Skin epidermis (tissue), 12 donors: Measurements from ENCODE around the gene R3HDM1.
A peak's percentile ranks its signal among the peaks of the same experiment; 100 is the strongest.
"Not testable (repeated sequence)": the region's sequence is repeated elsewhere in the genome, so short reads cannot be mapped to it uniquely, and the experiment has no call there.

ENCODE experiments used
- H3K27ac ChIP-seq, 21 experiments: fragments of 200-600 bp; sonication (generic) in 11 of 21; one replicate each; pipeline ENCODE4 v1.5.0; 2020; ENCODE audit warnings: mild to moderate bottlenecking in 3 of 21, inconsistent platforms in 2 of 21, moderate library complexity in 2 of 21
- H3K4me3 ChIP-seq, 7 experiments: fragments of 200-600 bp; sonication (generic) in 2 of 7; one replicate each; pipeline ENCODE4 v1.5.0; 2020; ENCODE audit warnings: inconsistent platforms in 2 of 7, mild to moderate bottlenecking in 2 of 7, moderate library complexity in 1 of 7

Gene R3HDM1

DNA sequence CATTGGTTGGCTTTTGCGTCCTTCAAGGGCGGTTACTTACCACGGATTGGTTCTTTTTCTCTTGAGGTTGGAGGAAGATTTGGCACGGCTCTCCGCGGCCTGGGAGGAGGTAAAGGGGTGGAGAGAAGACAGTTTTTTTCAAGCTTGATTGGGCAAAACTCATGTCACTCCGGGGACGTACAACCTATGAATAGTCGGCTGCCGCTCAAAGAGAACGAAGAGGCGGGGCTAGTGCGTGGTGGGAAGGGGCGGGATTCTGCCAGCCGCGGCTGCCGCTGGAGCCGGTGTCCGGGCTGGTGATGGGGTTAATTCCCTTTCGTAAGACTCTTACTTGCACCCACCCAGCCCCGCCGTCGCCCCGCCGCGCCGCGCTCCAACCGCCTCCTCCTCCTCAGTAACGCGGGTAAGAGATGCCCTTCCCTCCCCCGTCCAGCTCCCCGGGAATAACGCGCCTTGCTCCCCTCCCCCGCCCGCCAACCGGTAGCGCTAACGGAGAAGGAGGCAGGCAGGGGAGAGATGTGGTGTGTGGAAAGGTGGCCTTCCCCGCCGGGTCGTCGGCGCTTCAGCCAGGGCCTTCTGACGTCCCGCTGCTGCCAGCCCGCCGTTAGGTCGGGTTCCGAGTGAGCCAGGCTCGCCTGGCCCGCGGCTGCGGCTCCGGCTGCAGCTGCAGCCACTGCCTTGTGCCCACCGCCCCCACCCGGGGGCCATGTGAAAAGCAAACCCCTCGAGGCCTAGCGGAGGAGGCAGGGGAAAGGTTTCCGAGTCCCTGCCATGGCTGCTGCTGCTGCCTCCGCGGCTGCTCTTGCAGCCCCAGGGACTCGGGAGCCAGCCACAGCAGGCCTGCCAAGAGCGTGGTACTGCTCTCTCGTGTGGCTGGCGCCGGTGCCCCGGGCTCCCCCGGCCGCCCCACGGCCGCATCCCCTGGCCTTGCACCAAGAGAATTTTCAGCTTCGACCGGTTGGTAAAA, at the start of gene R3HDM1:
Gene R3HDM1 (plus strand): TSS at position 254 of the 967 bp plus-strand sequence. CDS start 73,362 bp downstream, outside the sequence.
- peak within 1 kb of the TSS; percentile 64 to 98 (median 78) for H3K4me3 ChIP-seq
- H3K27ac ChIP-seq = peak within 1 kb of the TSS; percentile 48 to 91 (median 88)

GRCh38 chr2:135485441-135485840, 45.8 kb upstream of the R3HDM1 start:
- H3K27ac ChIP-seq = no peak overlapping the region
- H3K4me3 ChIP-seq = no peak overlapping the region

- H3K4me3 ChIP-seq = no peak overlapping the region
- H3K27ac ChIP-seq = no peak overlapping the region
Observed at GRCh38 chr2:135490376-135490775, 40.9 kb upstream of the R3HDM1 start.

- H3K4me3 ChIP-seq = no peak overlapping the region
- H3K27ac ChIP-seq = no peak overlapping the region
Observed at GRCh38 chr2:135494503-135494902, 36.8 kb upstream of the R3HDM1 start.

- Histone ChIP-seq H3K4me3 (no peak overlapping the region), H3K27ac (no peak overlapping the region)
Observed at GRCh38 chr2:135494917-135495316, 36.4 kb upstream of the R3HDM1 start.

- H3K4me3 ChIP-seq, H3K27ac ChIP-seq: not testable (repeated sequence)
Observed at GRCh38 chr2:135498588-135498987, 32.7 kb upstream of the R3HDM1 start.

DNA sequence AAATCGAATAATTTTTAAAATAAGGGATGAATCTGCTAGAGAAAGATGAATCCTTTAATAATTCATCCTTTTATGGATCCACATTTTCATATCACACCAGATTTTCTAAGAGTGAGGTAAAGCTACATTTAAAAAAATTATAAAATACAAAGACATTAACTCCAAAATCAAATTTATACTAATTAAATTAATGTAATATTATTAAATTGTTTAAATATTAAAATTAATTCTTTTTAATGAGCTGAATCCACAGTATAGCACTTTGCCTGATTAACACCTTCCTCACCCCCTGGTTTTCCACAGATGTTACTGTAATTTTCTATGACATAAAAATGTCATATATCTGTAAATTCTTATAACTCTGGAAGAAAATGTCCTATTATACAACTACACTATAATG, 26.5 kb upstream of the R3HDM1 start:
- Histone ChIP-seq H3K27ac (no peak overlapping the region), H3K4me3 (no peak overlapping the region)

- Histone ChIP-seq H3K4me3 (no peak overlapping the region), H3K27ac (no peak overlapping the region)
Observed at GRCh38 chr2:135510577-135510976, 20.7 kb upstream of the R3HDM1 start.

DNA sequence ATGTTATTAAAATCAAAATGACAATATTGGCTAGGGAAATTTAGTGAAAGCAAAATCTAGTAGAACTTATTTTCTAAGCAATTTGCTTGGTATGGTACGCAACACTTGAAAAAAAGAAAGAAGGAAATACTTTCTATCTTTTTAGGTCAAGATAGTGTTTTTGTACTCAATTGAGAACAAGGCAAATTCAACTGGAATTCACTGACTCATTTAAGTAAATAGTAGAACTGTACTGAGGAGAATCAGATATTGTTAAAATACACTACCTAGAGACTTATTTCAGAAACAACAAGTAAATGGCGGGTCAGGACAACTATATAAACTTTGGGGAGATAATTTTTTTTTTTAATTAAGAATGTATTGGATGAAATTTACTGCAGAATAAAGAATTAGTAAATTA, 19.2 kb upstream of the R3HDM1 start:
- Histone ChIP-seq H3K27ac (no peak overlapping the region), H3K4me3 (no peak overlapping the region)

GRCh38 chr2:135525786-135526185, 5.5 kb upstream of the R3HDM1 start:
- H3K27ac ChIP-seq = no peak overlapping the region
- no peak overlapping the region for H3K4me3 ChIP-seq

- Histone ChIP-seq H3K27ac (no peak overlapping the region), H3K4me3 (no peak overlapping the region)
Observed at GRCh38 chr2:135528006-135528405, 3.3 kb upstream of the R3HDM1 start.

DNA sequence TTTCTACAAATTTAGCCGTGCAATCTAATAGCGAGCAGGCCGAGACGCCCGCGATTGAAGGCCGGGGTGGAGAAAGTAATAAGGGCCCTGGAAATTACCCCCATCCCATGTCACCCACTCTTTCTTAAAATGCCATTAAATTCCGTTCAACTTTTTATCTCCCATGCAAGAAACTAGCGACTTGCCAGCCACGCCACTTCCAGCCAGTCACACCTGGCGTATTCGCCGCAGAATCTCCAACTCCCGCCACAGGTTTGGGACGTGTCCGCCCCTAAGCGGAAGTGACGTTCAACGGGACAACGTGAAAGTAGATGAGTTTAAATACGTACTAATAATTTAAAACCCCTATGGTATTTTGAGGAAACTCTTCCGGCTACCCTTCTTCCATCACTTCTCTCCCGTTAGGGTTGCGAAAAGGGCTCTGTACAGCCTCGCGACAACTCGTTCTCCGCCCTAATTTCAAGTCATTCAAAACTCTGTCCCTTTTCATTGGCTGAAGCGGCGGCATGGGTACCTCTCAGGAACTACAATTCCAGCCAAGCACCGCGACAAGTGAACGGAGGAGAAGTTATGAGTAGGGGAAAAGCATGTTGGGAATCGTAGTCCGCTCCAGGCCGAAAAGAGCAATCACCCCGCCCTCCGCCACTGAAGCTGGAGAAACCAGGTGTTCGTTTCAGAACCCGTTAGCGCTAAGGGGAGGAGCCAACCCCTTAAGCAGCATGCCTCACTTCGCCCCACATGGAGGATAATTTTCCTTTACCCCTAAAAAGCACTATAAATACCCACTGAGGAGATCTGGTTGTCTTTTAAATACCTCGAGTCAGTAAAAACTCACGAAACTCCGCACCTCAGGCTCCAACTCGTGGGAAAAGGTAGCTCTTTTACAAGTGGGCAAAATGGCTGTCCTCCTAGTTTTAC, 712 bp upstream of the R3HDM1 start, which contains the start of gene ZRANB3:
Gene ZRANB3 (minus strand): TSS at position 906 of the 918 bp plus-strand sequence.
- peak within 1 kb of the TSS; percentile 64 to 98 (median 78) for H3K4me3 ChIP-seq
- peak within 1 kb of the TSS; percentile 48 to 91 (median 88) for H3K27ac ChIP-seq

GRCh38 chr2:135532581-135532980, 1.3 kb downstream of the R3HDM1 start:
- peak overlapping the region in 2 of 21 experiments; percentile 3 to 81 for H3K27ac ChIP-seq
- peak overlapping the region in 4 of 7 experiments; percentile 64 to 98 (median 82) for H3K4me3 ChIP-seq

GRCh38 chr2:135533545-135533944, 2.3 kb downstream of the R3HDM1 start:
- not testable (repeated sequence) for H3K27ac ChIP-seq, H3K4me3 ChIP-seq

DNA sequence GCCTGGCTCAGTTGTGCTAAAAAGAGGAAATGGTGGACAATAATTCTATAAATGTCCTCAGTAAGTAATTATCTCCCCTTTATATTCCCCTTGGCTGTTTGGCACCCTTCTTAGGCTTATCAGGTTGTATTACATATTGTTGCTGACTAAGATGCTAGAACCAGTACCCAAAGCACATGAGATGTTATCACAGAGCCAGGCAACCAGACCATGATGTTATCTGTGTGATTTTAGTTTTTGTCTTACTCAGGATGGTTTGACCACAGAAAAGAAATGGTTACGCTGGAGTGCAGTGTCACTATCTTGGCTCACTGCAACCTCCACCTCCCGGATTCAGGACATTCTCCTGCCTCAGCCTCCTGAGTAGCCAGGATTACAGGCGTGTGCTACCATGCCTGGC, 15.2 kb downstream of the R3HDM1 start:
- Histone ChIP-seq H3K27ac (no peak overlapping the region), H3K4me3 (no peak overlapping the region)

DNA sequence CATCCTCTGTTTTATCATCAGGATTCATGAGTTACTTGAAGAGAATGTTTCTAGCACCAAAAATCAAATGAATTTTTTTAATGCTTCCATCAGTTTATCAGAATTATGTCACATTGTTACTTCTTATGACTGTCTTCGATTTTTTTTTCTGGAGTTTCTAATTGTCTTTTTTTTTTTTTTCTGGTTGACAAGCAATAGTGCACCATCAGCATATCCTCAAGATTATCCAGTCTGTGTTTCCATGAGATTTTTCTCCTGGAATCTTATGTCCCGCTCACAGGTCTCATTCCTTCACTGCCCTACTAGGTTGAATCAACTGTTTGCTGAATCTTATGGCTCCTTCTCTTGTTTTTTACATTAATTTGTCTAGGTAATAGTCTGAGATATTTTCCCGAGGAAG, 16.0 kb downstream of the R3HDM1 start:
- Histone ChIP-seq H3K4me3 (no peak overlapping the region), H3K27ac (no peak overlapping the region)

- Histone ChIP-seq H3K27ac (no peak overlapping the region), H3K4me3 (no peak overlapping the region)
Observed at GRCh38 chr2:135551356-135551755, 20.1 kb downstream of the R3HDM1 start.

DNA sequence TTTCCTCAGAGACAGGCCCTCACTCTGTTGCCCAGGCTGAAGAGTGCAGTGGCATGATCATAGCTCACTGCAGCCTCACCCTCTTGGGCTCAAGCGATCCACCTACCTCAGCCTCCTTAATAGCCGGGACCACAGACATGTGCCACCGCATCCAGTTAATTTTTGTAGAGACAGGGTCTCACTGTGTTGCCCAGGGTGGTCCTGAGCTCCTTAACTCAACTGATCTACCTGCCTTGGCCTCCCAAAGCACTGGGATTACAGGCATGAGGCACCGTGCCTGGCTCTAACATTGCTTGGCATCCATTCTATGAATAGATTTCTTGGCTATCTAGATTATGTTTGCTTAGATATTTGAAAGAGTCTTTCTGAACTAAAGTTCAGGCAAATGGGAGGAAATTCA, 21.6 kb downstream of the R3HDM1 start:
- H3K27ac ChIP-seq = no peak overlapping the region
- no peak overlapping the region for H3K4me3 ChIP-seq

DNA sequence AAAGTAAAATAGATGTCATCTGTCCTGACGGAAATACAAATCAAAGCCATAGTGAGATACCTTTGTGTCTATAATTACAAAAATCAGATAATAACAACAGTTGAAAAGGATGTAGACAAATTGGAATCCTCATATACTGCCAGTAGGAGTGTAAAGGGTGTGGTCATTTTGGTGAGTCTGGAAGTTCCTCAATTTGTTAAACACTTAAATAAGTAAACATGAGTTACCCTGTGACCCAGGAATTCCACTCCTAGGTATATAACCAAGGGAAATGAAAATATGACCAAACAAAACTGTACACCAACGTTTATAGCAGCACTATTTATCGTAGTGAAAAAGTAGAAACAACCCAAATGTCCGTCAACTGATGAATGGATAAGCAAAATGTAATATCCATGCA, 24.0 kb downstream of the R3HDM1 start:
- Histone ChIP-seq H3K27ac (no peak overlapping the region), H3K4me3 (no peak overlapping the region)

- no peak overlapping the region for H3K27ac ChIP-seq
- no peak overlapping the region for H3K4me3 ChIP-seq
Observed at GRCh38 chr2:135557530-135557929, 26.2 kb downstream of the R3HDM1 start.
